GM12865 (cell line): ENCODE results near the gene S1PR4.

Experiments
- DNase-seq: peaks from one replicate; pipeline ENCODE4 v3.0.0; 2010; ENCODE audit warnings: low read depth
- H3K4me3 ChIP-seq: 2 replicates; pipeline ENCODE4 v1.5.1; 2011; ENCODE audit warnings: mild to moderate bottlenecking, low read depth, low read length, control low read depth
- TF ChIP-seq, protein P1 (sequence below): IDR thresholded peaks from 2 replicates; pipeline ENCODE4 v1.5.1; 2011; ENCODE audit warnings: low read length, control low read depth, low read depth, inconsistent platforms; ENCODE audit not compliant: insufficient read depth; ENCODE audit errors: missing control alignments

The S1PR4 gene

GRCh38 chr19:3222709-3223108, 44.1 kb downstream of the S1PR4 start:
- TF ChIP-seq, protein P1, sequence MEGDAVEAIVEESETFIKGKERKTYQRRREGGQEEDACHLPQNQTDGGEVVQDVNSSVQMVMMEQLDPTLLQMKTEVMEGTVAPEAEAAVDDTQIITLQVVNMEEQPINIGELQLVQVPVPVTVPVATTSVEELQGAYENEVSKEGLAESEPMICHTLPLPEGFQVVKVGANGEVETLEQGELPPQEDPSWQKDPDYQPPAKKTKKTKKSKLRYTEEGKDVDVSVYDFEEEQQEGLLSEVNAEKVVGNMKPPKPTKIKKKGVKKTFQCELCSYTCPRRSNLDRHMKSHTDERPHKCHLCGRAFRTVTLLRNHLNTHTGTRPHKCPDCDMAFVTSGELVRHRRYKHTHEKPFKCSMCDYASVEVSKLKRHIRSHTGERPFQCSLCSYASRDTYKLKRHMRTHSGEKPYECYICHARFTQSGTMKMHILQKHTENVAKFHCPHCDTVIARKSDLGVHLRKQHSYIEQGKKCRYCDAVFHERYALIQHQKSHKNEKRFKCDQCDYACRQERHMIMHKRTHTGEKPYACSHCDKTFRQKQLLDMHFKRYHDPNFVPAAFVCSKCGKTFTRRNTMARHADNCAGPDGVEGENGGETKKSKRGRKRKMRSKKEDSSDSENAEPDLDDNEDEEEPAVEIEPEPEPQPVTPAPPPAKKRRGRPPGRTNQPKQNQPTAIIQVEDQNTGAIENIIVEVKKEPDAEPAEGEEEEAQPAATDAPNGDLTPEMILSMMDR: no peak
- DNase-seq: no peak

DNA sequence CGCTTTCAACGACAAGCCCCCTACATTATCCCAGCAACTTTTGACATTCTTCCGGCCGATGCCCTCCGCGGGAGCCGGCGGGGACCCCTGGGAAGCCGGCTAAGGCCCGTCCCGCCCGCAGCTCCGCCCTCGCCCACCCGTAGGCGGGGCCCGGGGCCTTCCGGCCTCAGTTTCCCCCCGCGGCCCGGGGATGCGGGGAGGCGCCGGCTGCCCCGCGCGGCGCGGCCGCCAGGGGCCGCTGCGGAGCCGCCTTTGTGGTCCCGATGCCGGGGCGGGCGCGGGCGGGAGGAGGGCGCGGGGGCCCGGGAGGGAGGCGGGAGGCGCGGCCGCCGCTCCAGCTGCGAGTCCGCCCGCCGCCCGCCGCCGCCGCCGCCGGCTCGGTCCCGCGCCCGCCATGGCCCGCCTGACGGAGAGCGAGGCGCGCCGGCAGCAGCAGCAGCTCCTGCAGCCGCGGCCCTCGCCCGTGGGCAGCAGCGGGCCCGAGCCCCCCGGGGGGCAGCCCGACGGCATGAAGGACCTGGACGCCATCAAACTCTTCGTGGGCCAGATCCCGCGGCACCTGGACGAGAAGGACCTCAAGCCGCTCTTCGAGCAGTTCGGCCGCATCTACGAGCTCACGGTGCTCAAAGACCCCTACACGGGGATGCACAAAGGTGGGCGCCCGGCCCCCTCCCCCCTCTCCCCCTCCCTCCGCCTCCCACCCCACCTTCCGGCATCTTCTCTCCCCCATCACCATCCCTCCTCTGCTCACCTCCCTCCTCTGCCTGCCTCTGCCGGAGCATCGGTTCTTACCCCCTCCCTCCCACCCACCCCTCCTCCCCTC, 46.0 kb downstream of the S1PR4 start, which contains the start of gene CELF5:
Gene CELF5, plus strand, starts transcription at position 316 of the 823 bp plus-strand sequence. Its CDS starts 79 bp downstream, at position 395.
- TF ChIP-seq, protein P1: peak; percentile 59
- H3K4me3 ChIP-seq: no peak within 1 kb of the TSS
- DNase-seq: peak; percentile 27

More at GRCh38 chr19:3222709-3223108, 44.1 kb downstream of the S1PR4 start:
- no peak overlapping the region for H3K4me3 ChIP-seq

GRCh38 chr19:3225169-3225485, 46.6 kb downstream of the S1PR4 start:
- no peak for DNase-seq
- no peak overlapping the region for H3K4me3 ChIP-seq
- TF ChIP-seq, protein P1: no peak

DNA sequence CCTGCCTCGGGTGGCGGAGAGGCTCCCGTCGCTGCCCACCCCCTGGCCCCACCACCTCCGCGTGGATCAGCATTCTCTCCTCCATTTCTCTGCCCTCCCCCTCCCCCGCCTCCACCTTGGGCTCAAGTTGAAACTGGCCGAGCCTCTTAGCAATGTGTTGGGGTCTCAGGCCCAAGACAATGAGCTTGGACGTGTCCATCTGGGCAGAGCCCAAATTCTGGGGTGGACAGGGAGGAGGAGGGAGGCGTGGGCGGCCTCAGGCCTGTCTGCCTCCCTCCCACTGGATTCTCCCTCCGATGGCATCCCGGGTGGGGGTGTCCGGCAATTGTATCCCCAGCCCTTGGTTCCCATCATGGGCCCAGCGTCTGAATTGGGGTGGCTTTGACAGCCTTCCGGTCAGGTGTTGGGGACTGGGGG, 47.1 kb downstream of the S1PR4 start:
- no peak overlapping the region for H3K4me3 ChIP-seq
- DNase-seq: no peak
- TF ChIP-seq, protein P1: no peak

- DNase-seq: no peak
- TF ChIP-seq, protein P1: no peak
- H3K4me3 ChIP-seq: no peak overlapping the region
Observed at GRCh38 chr19:3227054-3227626, 48.6 kb downstream of the S1PR4 start.

GRCh38 chr19:3229346-3229743, 50.8 kb downstream of the S1PR4 start:
- H3K4me3 ChIP-seq: no peak overlapping the region
- TF ChIP-seq, protein P1: no peak
- DNase-seq: no peak
